NCI-H748 (cell line): Measurements from ENCODE around the gene CRYBG1.
"Not testable (repeated sequence)": the region's sequence is repeated elsewhere in the genome, so short reads cannot be mapped to it uniquely, and the experiment has no call there.

ENCODE experiments used
- DNase-seq: peaks from one replicate; lab custom pipeline; 2025; ENCODE audit not compliant: unreplicated experiment; lab: John Stamatoyannopoulos, UW

CRYBG1 gene

GRCh38 chr6:106546691-106547414 lies 186.3 kb downstream of the CRYBG1 start:
- DNase-seq: peak; percentile 79

DNA sequence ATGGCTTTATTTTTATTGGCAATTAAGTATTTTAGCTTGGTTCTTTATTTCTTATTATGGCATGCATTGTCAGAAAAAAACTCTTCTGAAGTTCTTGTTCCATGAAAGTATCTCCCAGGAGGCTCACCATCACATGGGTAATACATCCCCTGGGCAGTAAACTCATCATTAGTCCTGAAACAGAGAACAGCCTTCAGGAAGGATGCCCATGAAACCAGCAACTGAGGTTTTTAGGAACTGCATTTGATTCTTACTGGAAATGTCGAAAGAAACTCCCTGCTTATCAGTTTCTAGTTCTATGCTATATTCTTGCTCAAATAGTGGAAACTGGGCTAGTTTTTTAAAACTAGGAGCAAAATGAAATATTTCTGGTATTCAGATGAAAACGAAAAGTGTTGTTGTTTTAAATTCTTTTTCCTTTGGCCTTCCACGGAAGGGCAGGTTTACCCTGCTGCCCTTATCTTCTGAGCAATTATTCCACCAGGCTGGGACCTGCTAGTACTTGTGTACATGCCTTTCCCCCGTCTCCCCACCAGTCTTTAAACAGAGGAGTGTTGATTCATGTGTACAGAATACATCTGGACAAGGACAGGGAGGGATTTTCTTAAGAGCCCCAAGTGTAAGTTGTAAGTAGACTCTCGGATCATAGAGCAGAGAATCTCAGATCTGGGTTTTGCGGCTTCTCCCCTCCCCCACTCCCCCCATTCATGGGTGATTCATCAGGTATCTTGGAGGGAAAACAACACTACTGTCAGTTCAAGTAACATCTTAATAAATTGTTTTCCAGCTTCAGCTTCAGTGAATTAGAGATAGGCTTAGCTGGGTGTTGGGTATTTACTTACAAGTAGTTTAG lies 187.3 kb downstream of the CRYBG1 start:
- no peak for DNase-seq

- not testable (repeated sequence) for DNase-seq
Observed at GRCh38 chr6:106548926-106549455, 188.5 kb downstream of the CRYBG1 start.

- no peak for DNase-seq
Observed at GRCh38 chr6:106549521-106549920, 189.0 kb downstream of the CRYBG1 start.

GRCh38 chr6:106551155-106551554 lies 190.6 kb downstream of the CRYBG1 start:
- no peak for DNase-seq

GRCh38 chr6:106553440-106553839 lies 192.9 kb downstream of the CRYBG1 start:
- no peak for DNase-seq

GRCh38 chr6:106555767-106556166 lies 195.2 kb downstream of the CRYBG1 start:
- no peak for DNase-seq

DNA sequence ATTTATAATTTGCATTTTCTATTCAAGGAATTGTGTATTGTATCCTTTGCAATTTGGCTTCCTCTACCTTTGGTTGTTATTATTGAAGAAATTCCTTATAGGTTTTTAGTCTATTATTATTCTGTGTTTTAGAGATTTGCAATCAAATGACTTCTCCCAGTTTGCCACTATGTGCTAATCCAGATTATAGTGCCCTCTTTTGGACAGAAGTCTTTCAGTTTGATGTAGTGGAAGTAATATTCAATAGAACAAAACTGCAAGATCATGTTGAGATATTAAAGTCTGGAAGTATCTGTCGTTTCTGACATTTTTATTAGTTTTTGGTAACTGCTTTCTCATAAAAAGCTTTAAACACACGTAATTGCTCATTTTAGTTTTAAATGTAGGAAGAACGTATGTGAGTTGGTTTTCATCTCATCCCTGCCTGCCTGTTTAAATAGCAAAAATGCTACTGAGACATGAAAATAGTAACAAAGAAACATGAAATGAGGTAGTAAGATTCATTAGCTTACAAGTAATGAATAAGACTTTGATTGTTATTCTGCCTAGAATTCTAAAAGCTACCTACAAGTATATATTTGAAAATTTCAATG lies 195.9 kb downstream of the CRYBG1 start:
- peak; percentile 13 for DNase-seq

DNA sequence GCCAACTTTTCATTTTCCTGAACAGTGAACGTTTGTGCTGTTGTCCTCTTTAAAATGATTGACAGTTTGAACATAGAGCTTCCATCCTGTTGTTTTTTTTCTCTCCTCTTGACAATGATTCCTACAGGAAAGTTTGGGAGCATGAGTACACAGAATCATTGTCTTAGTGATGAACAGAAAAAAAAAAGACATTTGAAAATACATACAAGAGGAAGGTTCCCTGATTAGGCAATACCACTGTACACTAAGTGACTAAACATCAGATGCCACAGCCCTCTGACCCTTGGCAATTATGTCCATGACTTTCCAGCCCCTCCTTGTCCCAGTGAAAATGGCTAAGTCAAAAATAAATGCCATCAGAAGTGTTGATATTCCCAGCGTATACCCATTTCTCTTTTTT lies 197.3 kb downstream of the CRYBG1 start:
- no peak for DNase-seq

DNA sequence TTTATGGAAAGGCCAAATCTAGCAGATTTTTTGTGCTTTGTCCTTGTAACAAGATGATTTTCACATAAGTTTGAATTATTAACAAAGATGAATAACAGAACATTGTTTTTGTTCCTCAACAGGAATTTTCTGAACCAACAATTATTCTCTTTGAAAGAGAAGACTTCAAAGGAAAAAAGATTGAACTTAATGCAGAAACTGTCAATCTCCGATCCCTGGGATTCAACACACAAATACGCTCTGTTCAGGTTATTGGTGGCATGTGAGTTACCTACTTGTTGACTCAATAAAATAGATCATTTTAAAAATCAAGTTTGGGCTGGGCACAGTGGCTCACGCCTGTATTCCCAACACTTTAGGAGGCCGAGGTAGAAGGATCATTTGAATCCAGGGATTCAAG lies 197.8 kb downstream of the CRYBG1 start:
- DNase-seq: no peak

DNA sequence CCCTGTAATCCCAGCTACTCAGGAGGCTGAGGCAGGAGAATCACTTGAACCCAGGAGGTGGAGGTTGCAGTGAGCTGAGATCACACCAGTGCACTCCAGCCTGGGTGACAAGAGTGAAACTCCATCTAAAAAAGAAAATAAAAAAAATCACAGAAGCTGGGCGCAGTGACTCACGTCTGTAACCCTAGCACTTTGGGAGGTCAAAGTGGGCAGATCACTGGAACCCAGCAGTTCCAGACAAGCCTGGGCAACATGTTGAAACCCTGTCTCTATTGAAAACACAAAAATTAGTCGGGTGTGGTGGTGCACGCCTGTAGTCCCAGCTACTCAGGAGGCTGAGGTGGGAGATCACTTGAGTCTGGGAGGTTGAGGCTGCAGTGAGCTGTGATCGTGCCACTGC lies 199.1 kb downstream of the CRYBG1 start:
- not testable (repeated sequence) for DNase-seq

DNA sequence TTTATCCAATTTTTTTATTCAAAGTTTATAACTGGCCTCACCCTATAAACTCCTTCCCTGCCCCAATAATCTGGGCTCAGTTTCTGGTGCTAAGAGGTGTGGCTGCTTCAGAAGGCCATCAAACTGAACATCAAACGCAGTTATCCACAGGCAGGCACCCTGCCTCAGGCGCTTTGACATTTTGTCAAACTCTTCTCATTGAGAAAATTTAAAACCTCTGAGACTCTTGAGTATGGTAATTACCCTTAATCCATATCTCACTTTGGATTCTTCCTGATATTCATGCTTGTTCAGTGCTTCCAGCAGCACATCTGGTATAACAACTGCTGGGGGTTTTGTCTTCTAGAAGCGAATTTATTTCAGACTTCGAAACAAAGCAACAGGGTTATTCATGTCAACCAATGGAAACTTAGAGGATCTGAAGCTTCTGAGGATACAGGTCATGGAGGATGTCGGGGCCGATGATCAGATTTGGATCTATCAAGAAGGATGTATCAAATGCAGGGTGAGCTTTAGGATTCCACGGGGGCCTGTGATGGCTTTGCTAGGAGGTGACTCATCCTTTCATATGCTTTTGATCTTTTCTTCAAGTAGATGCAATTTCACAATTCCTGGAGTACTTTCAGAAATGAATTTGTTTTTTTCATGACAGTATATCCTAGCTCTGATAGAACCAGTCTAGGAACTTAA lies 200.6 kb downstream of the CRYBG1 start:
- no peak for DNase-seq

- no peak for DNase-seq
Observed at GRCh38 chr6:106561686-106562405, 201.3 kb downstream of the CRYBG1 start.

DNA sequence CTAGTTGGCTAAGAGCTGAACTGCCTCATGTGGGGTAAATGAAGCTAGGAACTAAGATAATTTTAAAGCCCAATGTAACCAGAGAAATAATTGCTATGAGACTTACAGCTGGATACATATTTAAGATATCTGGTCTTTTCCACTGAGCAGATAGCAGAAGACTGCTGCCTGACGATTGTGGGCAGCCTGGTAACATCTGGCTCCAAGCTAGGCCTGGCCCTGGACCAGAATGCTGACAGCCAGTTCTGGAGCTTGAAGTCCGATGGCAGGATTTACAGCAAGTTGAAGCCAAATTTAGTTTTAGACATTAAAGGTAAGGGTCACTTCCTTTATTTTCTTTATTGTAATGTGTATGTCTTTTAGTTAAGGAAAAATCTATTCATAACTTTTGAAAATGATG lies 203.1 kb downstream of the CRYBG1 start:
- no peak for DNase-seq

- no peak for DNase-seq
Observed at GRCh38 chr6:106564476-106564875, 204.0 kb downstream of the CRYBG1 start.

DNA sequence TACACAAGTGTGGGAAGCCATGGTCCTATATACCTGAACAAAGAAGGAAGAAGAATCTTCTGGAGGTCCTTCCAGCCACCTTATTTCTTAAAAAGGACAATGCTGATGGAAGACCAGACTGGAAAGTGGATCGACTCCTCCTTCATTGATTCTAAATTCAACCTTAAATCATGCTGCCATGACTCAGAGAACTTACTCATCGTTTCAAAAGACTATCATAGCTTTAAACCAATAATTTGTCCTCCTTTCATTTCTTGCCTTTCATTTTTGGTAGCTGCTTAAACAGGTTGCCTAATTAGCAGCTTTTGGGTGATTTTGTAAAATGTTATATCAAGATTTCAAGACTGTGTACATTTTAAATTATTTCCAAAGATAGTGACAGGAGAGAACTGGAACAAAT lies 208.0 kb downstream of the CRYBG1 start:
- no peak for DNase-seq

GRCh38 chr6:106569428-106569827 lies 208.9 kb downstream of the CRYBG1 start:
- DNase-seq: no peak

GRCh38 chr6:106572436-106572835 lies 211.9 kb downstream of the CRYBG1 start:
- DNase-seq: no peak

- DNase-seq: no peak
Observed at GRCh38 chr6:106572875-106573585, 212.5 kb downstream of the CRYBG1 start.
